ENCODE results near the gene TACC2.
"Not testable (repeated sequence)": the region's sequence is repeated elsewhere in the genome, so short reads cannot be mapped to it uniquely, and the experiment has no call there.

TACC2 gene

DNA sequence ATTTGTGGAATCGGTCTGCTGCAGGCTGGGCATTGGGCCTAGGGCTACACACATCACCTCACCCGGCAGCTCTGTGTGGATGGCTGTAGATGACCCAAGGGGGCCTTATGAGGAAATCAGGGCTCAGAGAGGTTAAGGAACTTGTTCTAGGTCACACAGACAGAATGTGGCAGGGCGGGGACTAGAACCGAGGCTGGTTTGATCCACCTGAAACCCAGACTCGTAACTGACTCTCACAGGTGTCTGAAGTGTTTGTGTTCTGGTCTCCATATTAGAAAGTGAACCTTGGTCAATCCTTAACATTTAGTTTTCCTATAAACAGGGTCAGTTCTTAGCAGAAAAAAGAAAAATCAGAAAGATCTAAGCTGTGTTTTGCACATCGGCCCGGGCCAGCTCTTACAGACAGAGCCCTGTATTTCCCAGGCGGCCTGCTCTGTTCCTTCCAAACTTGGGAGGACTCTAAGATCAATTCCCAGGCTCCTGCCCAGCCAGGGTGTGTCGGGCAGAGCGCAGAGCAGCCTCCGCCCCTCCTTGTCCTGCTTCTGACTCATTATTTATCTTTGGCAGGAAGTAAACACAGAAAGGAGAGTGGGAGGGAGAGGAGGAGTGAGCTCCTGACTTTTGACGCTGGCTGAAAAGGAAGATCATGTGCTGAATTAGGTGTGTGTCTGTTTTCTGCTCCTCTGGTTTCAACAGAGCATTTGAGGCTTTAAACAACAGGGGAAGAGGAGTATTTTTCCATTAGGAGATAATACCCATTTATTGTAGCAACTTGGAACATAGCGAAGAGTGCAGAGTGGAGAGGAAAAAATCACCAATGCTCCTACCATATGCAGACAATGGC, 74.1 kb downstream of the TACC2 start:
- no peak for DNase-seq (ENCODE audit: low spot score)

DNA sequence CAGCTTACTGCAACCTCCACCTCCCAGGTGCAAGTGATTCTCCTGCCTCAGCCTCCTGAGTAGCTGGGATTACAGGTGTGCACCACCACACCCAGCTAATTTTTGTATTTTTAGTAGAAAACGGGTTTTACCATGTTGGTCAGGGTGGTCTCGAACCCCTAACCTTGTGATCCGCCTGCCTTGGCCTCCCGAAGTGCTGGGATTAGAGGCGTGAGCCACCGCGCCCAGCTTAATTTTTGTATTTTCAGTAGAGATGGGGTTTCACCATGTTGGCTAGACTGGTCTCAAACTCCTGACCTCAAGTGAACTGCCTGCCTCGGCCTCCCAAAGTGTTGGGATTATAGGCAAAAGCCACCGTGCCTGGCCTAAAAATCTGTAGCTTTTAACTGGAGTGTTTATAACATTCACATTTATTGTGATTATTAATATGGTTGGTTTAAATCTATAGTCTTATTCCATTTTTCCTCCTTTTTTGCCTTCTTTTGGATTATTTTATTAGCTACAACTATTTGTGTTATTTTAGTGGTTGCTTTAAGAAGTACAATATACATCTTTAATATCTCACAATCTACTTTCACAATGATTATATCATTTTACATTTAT, 77.5 kb downstream of the TACC2 start:
- DNase-seq (ENCODE audit: low spot score), result not testable (repeated sequence)

- DNase-seq (ENCODE audit: low spot score), result no peak
These were observed 79.9 kb downstream of the TACC2 start for GRCh38 chr10:122068844-122069243.

- no peak for DNase-seq (ENCODE audit: low spot score)
These were observed 83.5 kb downstream of the TACC2 start for GRCh38 chr10:122072491-122072890.

DNA sequence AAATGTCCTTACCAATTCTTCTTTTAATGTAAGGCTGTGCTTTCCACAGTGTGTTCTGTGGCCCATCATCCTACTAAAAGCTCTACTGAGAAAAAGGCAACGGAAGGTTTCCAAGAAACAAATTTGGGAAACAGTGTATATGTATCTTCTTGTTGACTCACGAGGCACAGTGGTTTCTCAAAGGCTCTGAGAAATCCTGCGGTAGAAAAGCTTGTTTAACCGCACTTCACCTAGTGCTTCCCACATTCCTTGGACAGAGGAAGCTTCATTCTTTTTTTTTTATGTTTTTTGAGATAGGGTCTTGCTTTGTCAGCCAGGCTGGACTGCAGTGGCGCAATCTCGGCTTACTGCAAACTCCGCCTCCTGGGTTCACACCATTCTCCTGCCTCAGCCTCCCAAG, 84.5 kb downstream of the TACC2 start:
- no peak for DNase-seq (ENCODE audit: low spot score)

GRCh38 chr10:122075171-122075570, 86.2 kb downstream of the TACC2 start:
- DNase-seq (ENCODE audit: low spot score), result no peak

DNA sequence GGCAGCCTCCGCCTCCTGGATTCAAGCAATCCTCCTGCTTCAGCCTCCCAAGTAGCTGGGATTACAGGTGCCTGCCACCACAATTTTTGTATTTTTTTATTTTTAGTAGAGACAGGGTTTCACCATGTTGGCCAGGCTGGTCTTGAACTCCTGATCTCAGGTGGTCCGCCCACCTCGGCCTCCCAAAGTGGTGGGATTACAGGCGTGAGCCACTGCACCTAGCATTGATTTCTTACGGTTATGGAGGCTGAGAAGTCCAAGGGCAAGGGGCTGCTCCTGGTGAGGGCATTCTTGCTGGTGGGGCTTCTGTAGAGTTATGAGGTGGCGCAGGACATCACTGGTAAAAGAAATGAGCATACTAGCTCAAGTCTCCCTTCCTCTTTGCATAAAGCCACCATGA, 86.9 kb downstream of the TACC2 start:
- DNase-seq (ENCODE audit: low spot score), result not testable (repeated sequence)

GRCh38 chr10:122077311-122077875, 88.4 kb downstream of the TACC2 start:
- no peak for DNase-seq (ENCODE audit: low spot score)

DNA sequence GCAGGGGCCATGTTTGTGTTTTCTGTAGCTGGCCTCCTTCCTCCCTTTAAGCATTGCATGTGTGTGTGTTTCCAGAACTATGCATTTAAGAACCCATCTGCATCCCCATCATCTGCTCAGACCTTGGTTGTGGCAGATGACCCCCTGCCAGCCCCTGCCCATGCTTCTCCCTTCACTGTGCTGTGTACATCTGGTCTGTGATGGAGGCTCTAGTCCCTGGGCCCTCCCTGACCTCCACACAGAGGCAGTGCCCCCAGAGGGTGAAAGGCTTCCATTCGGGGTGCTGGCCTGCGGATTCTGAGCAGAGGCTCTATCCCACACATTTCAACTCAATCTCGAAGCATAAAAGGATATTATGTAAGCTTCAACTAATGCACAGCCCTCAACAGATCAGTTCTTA, 89.4 kb downstream of the TACC2 start:
- DNase-seq (ENCODE audit: low spot score), result no peak

DNA sequence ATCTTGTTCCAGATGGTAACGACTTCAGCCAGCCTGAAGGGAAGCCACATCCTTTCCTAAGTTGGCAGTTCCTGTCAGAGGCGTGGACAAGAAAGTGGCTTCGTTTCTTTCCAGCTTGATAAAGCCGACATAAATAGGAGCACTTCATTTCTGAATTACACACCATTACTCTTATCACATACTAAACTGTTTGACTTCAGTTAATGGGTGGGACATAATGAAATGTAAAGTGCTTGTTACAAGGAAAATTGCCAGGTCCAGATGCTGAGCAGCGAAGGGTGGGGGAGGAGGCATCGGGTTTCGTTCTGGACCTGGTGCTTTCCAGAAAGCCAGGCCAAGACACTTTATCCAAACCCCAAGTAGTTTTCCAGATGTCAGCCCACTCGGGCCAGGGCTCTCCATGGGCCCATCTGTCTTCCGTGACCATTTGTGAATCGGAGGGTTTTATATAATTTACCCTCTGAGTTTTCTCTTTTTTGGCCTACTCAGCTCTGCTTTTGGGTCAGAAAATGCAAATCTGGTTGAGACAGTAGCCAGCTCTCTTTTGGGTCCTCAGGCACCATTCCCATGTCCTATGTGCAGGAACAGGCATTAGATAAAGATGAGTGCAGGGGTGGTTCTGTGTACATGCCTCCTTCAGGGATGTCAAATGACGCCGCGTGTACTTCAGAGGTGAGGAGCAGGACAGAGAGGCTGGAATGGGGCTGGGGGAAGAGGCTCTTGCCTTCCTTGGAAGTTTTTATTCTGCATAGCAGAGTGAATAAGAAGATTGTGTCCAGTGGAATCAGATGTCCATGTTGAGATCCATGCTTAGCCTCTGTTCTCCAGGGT, 90.2 kb downstream of the TACC2 start:
- DNase-seq (ENCODE audit: low spot score), result no peak

DNA sequence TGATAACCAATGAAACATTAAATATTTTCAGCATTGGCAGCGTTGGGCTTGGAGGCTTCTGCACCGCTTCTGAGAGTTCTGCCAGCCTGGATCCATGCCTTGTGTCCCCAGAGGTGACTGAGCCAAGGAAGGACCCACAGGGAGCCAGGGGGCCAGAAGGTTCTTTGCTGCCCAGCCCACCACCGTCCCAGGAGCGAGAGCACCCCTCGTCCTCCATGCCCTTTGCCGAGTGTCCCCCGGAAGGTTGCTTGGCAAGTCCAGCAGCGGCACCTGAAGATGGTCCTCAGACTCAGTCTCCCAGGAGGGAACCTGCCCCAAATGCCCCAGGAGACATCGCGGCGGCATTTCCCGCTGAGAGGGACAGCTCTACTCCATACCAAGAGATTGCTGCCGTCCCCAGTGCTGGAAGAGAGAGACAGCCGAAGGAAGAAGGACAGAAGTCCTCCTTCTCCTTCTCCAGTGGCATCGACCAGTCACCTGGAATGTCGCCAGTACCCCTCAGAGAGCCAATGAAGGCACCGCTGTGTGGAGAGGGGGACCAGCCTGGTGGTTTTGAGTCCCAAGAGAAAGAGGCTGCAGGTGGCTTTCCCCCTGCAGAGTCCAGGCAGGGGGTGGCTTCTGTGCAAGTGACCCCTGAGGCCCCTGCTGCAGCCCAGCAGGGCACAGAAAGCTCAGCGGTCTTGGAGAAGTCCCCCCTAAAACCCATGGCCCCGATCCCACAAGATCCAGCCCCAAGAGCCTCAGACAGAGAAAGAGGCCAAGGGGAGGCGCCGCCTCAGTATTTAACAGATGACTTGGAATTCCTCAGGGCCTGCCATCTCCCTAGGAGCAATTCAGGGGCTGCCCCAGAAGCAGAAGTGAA, 93.9 kb downstream of the TACC2 start:
- no peak for DNase-seq (ENCODE audit: low spot score)

- DNase-seq (ENCODE audit: low spot score), result no peak
These were observed 94.6 kb downstream of the TACC2 start for GRCh38 chr10:122083478-122084025.

- DNase-seq (ENCODE audit: low spot score), result no peak
These were observed 95.5 kb downstream of the TACC2 start for GRCh38 chr10:122084286-122085041.

- DNase-seq (ENCODE audit: low spot score), result no peak
These were observed 96.5 kb downstream of the TACC2 start for GRCh38 chr10:122085423-122085911.

GRCh38 chr10:122086416-122087240, 97.7 kb downstream of the TACC2 start:
- DNase-seq (ENCODE audit: low spot score), result no peak

- DNase-seq (ENCODE audit: low spot score), result no peak
These were observed 98.5 kb downstream of the TACC2 start for GRCh38 chr10:122087436-122087835.

- no peak for DNase-seq (ENCODE audit: low spot score)
These were observed 100.5 kb downstream of the TACC2 start for GRCh38 chr10:122089311-122090017.

- DNase-seq (ENCODE audit: low spot score), result no peak
These were observed 102.8 kb downstream of the TACC2 start for GRCh38 chr10:122091722-122092121.

DNA sequence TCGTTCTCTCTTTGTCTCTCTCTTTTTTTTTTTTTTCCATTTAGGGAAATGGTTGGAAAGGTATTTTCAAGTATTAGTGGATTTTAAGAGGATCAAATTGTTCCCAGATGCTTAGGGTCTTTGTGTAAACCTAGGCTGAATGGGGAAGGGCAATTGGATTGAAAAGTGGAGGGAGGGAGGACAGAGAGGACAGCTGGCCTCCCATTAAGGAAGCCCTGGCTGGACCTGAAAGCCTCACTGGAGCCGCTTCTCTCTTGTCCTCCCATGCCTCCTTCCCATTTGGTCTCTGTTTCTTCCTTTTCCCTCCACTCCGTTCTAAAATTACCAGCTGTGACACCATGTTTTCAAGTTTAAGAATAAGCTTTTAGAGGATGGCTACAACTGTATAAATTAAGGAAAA, 104.1 kb downstream of the TACC2 start:
- no peak for DNase-seq (ENCODE audit: low spot score)

All from hematopoietic multipotent progenitor cell treated with erythropoietin and hydrocortisone succinate and interleukin-3 and kit ligand, for 17 days (in vitro differentiated cells).